ENCODE results near the gene IDS.

DNA sequence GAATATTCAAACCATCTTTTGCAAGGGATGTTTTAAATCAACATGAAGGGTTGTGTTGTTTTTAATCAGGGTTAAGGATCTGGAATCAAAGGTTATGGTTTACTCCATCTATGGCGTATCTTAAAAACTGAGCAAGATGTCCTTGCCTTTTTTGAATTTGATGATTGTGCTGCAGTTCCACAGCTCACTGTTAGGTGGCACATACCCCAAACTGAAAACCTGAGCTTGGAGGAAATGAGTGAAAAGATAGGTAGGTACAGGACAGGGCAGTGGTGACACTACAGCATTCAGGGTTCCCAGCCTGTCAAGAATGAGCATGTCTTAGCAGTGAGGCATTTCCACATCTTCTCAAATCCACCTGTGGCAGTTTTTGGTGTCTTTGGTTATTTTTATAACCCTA is 22.6 kb upstream of the IDS start:
- TF ChIP-seq HNF4G (IDR thresholded peaks at IDR 0.05) (no peak), FOXA1 (IDR thresholded peaks at IDR 0.05) (no peak), NR2F2 (IDR thresholded peaks at IDR 0.05) (no peak), TAF1 (conservative IDR thresholded peaks at IDR 0.05) (no peak), GABPA (IDR thresholded peaks at IDR 0.05 in 1 of 2, conservative IDR thresholded peaks at IDR 0.05 in 1 of 2) (no peak), RAD21 (IDR thresholded peaks at IDR 0.05) (peak; percentile 60 to 72), RXRA (IDR thresholded peaks at IDR 0.05) (no peak), HNF4A (conservative IDR thresholded peaks at IDR 0.05) (no peak), YY1 (IDR thresholded peaks at IDR 0.05) (no peak), JUND (IDR thresholded peaks at IDR 0.05) (no peak)
- TF ChIP-seq, protein P1, sequence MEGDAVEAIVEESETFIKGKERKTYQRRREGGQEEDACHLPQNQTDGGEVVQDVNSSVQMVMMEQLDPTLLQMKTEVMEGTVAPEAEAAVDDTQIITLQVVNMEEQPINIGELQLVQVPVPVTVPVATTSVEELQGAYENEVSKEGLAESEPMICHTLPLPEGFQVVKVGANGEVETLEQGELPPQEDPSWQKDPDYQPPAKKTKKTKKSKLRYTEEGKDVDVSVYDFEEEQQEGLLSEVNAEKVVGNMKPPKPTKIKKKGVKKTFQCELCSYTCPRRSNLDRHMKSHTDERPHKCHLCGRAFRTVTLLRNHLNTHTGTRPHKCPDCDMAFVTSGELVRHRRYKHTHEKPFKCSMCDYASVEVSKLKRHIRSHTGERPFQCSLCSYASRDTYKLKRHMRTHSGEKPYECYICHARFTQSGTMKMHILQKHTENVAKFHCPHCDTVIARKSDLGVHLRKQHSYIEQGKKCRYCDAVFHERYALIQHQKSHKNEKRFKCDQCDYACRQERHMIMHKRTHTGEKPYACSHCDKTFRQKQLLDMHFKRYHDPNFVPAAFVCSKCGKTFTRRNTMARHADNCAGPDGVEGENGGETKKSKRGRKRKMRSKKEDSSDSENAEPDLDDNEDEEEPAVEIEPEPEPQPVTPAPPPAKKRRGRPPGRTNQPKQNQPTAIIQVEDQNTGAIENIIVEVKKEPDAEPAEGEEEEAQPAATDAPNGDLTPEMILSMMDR (IDR thresholded peaks at IDR 0.05; ENCODE audit: low read depth, low read length, missing input control): peak; percentile 46
- TF ChIP-seq, protein P2, sequence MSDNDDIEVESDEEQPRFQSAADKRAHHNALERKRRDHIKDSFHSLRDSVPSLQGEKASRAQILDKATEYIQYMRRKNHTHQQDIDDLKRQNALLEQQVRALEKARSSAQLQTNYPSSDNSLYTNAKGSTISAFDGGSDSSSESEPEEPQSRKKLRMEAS (IDR thresholded peaks at IDR 0.05): no peak
- TF ChIP-seq, protein P3, sequence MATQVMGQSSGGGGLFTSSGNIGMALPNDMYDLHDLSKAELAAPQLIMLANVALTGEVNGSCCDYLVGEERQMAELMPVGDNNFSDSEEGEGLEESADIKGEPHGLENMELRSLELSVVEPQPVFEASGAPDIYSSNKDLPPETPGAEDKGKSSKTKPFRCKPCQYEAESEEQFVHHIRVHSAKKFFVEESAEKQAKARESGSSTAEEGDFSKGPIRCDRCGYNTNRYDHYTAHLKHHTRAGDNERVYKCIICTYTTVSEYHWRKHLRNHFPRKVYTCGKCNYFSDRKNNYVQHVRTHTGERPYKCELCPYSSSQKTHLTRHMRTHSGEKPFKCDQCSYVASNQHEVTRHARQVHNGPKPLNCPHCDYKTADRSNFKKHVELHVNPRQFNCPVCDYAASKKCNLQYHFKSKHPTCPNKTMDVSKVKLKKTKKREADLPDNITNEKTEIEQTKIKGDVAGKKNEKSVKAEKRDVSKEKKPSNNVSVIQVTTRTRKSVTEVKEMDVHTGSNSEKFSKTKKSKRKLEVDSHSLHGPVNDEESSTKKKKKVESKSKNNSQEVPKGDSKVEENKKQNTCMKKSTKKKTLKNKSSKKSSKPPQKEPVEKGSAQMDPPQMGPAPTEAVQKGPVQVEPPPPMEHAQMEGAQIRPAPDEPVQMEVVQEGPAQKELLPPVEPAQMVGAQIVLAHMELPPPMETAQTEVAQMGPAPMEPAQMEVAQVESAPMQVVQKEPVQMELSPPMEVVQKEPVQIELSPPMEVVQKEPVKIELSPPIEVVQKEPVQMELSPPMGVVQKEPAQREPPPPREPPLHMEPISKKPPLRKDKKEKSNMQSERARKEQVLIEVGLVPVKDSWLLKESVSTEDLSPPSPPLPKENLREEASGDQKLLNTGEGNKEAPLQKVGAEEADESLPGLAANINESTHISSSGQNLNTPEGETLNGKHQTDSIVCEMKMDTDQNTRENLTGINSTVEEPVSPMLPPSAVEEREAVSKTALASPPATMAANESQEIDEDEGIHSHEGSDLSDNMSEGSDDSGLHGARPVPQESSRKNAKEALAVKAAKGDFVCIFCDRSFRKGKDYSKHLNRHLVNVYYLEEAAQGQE (IDR thresholded peaks at IDR 0.05): no peak
- TF ChIP-seq, protein P4, sequence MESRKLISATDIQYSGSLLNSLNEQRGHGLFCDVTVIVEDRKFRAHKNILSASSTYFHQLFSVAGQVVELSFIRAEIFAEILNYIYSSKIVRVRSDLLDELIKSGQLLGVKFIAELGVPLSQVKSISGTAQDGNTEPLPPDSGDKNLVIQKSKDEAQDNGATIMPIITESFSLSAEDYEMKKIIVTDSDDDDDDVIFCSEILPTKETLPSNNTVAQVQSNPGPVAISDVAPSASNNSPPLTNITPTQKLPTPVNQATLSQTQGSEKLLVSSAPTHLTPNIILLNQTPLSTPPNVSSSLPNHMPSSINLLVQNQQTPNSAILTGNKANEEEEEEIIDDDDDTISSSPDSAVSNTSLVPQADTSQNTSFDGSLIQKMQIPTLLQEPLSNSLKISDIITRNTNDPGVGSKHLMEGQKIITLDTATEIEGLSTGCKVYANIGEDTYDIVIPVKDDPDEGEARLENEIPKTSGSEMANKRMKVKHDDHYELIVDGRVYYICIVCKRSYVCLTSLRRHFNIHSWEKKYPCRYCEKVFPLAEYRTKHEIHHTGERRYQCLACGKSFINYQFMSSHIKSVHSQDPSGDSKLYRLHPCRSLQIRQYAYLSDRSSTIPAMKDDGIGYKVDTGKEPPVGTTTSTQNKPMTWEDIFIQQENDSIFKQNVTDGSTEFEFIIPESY (IDR thresholded peaks at IDR 0.05): no peak
